Measurements from ENCODE around the gene DAB2IP.

DNA sequence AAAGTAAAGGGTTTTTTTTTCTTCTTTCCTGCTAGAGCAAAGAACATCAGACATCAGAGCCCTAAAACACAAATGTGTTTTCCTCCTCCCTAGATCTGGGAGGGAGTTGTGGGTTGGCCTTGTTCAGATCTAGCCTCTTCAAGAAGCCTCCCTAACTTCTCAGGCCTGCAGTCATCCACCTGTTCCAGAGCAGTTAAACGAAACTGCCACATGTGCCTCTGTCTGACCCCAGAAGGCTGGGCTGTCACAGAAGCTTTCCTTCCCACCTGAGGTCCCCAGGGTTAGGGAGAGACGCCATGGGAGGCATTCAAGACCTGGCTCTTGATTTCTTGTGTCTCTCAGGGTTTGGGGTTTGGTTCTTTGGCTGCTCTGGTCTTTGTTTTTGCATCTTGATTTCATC, 87.0 kb downstream of the DAB2IP start:
- TF ChIP-seq, protein P1, sequence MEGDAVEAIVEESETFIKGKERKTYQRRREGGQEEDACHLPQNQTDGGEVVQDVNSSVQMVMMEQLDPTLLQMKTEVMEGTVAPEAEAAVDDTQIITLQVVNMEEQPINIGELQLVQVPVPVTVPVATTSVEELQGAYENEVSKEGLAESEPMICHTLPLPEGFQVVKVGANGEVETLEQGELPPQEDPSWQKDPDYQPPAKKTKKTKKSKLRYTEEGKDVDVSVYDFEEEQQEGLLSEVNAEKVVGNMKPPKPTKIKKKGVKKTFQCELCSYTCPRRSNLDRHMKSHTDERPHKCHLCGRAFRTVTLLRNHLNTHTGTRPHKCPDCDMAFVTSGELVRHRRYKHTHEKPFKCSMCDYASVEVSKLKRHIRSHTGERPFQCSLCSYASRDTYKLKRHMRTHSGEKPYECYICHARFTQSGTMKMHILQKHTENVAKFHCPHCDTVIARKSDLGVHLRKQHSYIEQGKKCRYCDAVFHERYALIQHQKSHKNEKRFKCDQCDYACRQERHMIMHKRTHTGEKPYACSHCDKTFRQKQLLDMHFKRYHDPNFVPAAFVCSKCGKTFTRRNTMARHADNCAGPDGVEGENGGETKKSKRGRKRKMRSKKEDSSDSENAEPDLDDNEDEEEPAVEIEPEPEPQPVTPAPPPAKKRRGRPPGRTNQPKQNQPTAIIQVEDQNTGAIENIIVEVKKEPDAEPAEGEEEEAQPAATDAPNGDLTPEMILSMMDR (IDR thresholded peaks at IDR 0.05): no peak
- no peak for TF ChIP-seq POLR2AphosphoS5 (IDR thresholded peaks at IDR 0.05)

Data from stomach (tissue), 4 donors.